Measurements from ENCODE around the gene PTPRM.
A peak's percentile ranks its signal among the peaks of the same experiment; 100 is the strongest.

The PTPRM gene

GRCh38 chr18:8396254-8396653, 829.1 kb downstream of the PTPRM start:
- no peak for DNase-seq (ENCODE audit: low read depth)

DNA sequence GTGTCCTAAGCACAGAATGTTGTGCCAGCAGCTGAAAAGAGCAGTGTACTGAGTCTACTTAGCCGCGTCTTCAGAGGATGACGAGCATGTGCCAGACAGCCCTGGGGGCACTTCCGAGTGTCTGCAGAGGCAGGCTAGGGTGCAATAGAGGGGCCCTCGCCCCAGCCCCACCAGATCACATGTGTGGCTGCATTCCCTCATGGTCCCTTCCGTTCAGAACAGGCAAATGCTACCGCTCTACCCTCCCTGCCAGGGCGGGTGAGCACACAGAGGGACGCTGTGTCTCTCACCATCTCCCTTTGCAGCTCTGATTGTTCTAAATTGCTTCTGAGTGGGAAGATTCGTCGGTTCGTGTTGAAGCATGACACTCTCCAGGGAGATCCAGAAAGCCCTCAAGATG, 829.9 kb downstream of the PTPRM start:
- no peak for DNase-seq (ENCODE audit: low read depth)

DNA sequence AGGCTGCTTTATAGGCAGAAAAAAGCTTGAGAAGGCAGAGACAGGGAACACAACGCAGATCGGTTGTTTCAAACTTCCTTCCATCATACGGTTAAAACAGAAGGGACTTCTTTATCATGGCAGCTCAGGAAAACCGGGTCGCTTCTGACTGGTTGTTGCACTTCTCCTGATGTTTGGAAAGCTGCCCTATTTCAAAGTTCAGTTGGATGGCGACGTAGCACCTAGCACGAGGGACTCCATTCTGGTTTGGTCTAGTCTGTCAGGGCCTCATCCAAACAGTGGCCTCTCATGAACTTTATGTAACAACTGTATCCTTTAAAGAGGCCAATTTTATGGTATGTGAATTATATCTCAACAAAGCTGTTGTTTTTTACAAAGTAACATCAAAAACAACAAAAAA, 832.0 kb downstream of the PTPRM start:
- no peak for DNase-seq (ENCODE audit: low read depth)

- no peak for DNase-seq (ENCODE audit: low read depth)
Observed at GRCh38 chr18:8400193-8400752, 833.2 kb downstream of the PTPRM start.

GRCh38 chr18:8400825-8401224, 833.7 kb downstream of the PTPRM start:
- no peak for DNase-seq (ENCODE audit: low read depth)

- no peak for DNase-seq (ENCODE audit: low read depth)
Observed at GRCh38 chr18:8401606-8402005, 834.5 kb downstream of the PTPRM start.

DNA sequence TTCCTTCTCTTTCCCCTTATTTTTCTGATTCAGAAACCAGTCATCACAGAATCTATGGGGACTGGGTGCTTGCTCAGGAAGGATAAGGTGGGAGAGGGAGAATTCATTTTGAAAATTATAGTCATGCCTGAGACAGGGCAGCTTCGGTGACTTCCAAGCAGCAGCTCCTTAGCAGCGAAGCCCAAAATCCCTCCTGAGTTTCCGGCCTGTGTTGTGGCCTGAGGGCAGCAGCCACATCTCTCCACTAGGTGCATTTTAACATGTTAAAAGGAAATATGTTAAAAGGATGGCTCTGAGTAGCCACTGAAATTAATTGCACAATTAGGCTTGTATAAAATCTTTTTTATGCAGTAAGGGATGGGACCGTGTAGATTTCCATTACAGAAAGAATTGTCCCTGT, 835.1 kb downstream of the PTPRM start:
- DNase-seq (ENCODE audit: low read depth) = no peak

DNA sequence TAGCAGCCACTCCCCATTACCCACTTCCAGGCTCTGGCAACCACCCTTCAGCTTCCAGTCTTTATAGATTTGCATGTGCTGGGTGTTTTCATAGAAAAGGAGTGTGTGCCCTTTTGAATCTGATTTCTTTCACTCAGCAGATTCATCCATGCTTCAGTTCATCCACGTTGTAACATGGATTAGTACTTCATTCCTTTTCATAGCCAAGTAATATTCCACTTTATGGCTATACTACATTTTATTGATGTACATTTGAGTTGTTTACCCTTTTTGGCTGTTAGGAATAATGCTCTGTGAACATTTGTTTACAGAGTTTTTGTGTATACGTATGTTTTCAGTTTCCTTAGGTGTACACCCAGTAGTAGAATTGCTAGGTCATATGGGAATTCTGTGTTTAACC, 836.6 kb downstream of the PTPRM start:
- DNase-seq (ENCODE audit: low read depth) = no peak

DNA sequence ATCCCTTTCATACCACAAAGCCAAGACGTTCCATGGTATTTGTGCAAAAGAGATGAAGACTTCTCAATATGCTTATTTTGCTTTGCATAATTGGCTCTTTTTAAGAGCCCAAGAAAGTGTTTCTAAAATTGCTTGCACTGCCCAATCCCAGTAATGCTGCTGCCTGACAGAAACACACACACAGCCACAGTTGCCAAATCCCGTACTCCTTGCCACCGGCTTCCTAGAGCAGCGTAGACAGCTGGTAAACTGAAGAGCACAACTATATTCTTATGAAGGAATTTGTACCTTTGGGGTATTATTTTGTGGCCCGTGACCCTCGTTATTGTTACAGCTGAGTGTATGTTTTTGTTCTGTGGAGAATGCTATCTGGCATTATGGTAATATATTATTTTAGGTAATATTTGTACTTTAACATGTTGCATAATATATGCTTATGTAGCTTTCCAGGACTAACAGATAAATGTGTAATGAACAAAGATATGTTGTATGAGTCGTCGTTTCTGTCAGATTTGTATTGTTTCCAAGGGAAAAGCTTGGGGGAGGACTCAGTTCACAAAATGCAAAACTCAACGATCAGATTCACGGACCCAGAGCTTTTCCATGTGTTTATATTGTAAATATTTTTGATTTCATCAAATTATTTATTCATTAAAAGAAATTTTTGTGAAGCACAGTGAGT, 839.2 kb downstream of the PTPRM start:
- DNase-seq (ENCODE audit: low read depth) = no peak

DNA sequence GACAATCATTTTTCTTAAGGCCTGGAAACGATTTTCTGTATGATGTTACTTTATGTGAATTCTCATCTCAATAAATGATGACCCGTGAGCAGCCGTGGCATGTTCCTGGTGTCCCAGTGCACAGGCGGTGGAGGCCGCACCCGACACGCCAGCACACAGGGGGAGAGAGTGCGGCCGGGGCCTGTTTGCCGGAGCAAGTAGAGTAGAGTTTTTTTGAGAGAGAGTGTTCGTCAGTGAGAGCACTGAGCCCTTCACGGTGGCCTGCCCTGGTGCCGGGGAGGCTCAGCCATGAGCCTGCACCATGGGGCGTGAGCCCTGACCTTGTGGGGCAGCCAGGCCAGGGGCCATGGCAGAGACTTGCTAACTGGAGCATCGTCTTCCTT, 839.7 kb downstream of the PTPRM start:
- no peak for DNase-seq (ENCODE audit: low read depth)

- no peak for DNase-seq (ENCODE audit: low read depth)
Observed at GRCh38 chr18:8409151-8409550, 842.0 kb downstream of the PTPRM start.

DNA sequence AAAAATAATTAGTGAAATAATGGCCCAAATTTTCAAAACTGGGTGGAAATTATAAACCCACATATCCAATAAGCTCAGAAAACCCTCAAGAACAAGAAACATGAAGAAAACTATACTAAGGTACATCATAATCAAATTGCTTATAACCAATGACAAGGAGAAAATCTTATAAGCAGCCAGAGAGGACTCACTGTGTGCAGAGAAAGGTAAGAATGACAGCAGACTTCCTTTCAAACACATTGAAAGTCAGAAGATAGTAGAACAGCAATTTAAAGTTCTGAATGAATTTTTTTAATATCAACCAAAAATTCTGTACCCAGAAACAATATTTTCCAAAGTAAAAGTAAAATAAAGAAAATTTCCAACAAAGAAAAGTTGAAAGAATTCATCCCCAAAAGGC, 844.4 kb downstream of the PTPRM start:
- no peak for DNase-seq (ENCODE audit: low read depth)

GRCh38 chr18:8412117-8412516, 845.0 kb downstream of the PTPRM start:
- no peak for DNase-seq (ENCODE audit: low read depth)

- no peak for DNase-seq (ENCODE audit: low read depth)
Observed at GRCh38 chr18:8413189-8413588, 846.1 kb downstream of the PTPRM start.

GRCh38 chr18:8413751-8414150, 846.6 kb downstream of the PTPRM start:
- no peak for DNase-seq (ENCODE audit: low read depth)

- no peak for DNase-seq (ENCODE audit: low read depth)
Observed at GRCh38 chr18:8416212-8417019, 849.3 kb downstream of the PTPRM start.

DNA sequence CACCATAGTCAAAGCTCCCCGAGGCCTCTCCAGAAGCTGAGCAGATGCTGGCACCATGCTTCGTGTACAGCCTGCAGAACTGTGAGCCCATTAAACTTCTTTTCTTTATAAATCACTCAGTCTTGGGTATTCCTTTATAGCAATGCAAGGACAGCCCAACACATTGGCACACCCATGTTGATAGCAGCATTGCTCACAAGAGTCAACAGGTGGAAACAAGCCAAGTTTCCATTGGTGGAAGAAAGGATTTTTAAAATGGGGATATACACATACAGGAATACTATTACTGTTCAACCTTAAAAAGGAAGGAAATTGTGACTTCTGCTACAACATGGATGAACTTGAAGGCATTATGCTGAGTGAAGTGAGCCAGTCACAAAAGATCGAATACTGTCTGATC, 855.3 kb downstream of the PTPRM start:
- DNase-seq (ENCODE audit: low read depth) = no peak

DNA sequence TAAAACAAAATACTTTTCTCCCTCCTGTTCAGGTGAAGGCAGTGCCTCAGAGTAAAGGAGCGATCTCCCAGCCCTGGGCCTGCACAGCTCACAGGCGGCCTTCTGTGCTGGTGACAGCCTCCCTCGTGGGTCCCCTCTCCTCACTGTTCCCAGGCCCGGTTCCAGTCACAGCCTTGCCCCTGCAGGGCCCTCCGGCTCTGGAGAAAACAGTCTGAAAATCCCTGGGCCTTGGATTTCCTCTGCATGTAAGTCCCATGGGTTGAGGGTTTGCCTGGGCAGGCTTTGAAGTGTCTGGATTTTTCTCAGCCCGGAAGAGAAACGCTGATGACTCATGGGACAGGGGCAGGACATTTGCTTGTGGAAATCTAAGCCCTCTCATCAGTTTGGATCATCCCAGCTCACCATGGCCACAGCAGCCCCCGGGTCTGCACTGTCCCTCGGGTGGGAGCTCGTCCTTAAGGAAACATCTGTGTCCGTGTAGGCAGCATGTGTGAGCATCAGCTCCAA, 856.0 kb downstream of the PTPRM start:
- DNase-seq (ENCODE audit: low read depth) = peak; percentile 12

- DNase-seq (ENCODE audit: low read depth) = no peak
Observed at GRCh38 chr18:8424481-8424880, 857.4 kb downstream of the PTPRM start.

DNA sequence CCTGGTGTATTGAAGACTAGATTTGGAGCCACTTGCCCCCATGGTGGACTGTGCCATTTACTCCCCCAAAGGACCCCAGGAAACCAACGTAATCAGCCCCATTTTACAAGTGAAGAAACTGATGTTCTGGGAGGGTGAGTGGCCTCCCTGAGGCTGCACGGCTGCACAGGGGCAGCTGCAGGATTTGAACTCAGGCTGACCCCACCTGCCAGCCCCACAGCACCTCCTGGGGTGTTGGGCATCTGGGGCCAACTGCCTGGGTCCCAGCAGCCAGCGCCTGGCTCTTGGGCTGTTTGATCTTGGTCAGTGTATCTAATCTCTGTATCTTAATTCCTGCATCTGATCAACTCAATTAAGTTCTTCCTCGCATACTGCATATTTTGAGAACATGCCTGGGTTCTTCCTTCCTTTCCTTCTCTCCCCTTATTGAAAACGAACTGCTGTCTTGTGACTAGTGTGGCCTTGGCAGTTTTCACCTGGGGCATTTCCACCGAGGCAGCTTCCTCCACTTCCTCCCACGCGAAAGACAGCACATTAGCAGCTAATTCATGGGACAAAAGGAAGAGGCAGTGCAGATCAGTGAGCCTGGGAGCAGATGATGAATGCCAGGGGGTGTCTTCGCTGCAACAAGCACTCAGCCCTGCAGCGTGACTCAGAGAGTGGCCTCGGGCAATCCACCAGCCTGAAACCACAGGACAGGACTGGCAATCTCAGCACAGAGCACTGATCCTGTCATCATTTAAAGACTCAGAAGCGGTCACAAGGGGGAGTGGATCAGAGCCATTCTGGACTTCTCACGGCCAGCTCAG, 858.0 kb downstream of the PTPRM start:
- peak; percentile 79 for DNase-seq (ENCODE audit: low read depth)

DNA sequence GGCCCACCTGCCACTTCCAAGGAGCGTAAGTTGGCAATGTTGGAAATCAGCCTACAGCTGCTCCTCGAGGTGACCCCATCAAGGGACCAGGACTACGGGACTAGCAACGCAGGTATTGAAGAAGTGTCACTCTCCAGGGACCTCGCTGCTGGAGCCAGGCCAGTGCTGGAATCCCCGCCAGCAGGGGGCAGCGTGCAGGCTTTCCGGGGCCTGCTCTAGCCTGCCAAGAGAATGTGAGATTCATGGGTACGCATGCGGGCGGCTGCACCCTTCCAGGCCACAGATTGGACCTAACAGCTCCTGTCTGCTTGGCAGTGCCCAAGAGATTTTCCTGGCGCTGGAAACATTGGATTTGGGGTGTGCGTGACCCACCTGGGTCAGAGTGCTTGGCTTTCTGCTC, 859.3 kb downstream of the PTPRM start:
- no peak for DNase-seq (ENCODE audit: low read depth)

GRCh38 chr18:8427339-8427738, 860.2 kb downstream of the PTPRM start:
- DNase-seq (ENCODE audit: low read depth) = no peak

Data from GM04503 (cell line).